Measurements from ENCODE around the gene RPL3. TPM values are rescaled to one million over a fixed set of nuclear protein-coding genes. Genes with fewer than 3 reads are reported as not detected.
A peak's percentile ranks its signal among the peaks of the same experiment; 100 is the strongest.

The RPL3 gene
- total and polyA plus RNA-seq, 2 of the 4 experiments (the other 2 are of a cell fraction), result 2,871 to 3,312 TPM

GRCh38 chr22:39349506-39349966, 30.1 kb upstream of the RPL3 start:
- Histone ChIP-seq H2AFZ (replicated peaks; ENCODE audit: low read length, poor library complexity) (peak overlapping the region; percentile 99), H3K27ac (ENCODE audit: insufficient read depth, low read length) (peak overlapping the region; percentile 54), H2BK5ac (ENCODE audit: low read depth, low read length, poor library complexity, severe bottlenecking) (no peak overlapping the region), H3K4ac (ENCODE audit: low read depth, low read length) (peak overlapping the region; percentile 87), H4K20me1 (ENCODE audit: insufficient read depth, low read length) (peaks cover 6% of the 10 kb centered on the region), H3K18ac (ENCODE audit: low read depth, low read length) (peak overlapping the region; percentile 61), H4K5ac (ENCODE audit: low read depth, low read length) (peak overlapping the region; percentile 88), H3K4me1 (ENCODE audit: control insufficient read depth, insufficient read depth, low read length) (peaks cover 15% of the 10 kb centered on the region), H3K4me3 (ENCODE audit: insufficient read depth, low read depth, low read length) (peak overlapping the region; percentile 80), H3K36me3 (ENCODE audit: control insufficient read depth, insufficient read depth, low read length) (no peaks in the 10 kb centered on the region), H3K9me3 (ENCODE audit: control insufficient read depth, insufficient read depth, low read length) (no peaks in the 10 kb centered on the region), H3K23ac (ENCODE audit: low read depth, low read length) (no peak overlapping the region), H2BK15ac (ENCODE audit: low read depth, low read length) (peak overlapping the region; percentile 56; the same call in 2 of the 3 replicates), H4K8ac (ENCODE audit: low read depth in 2 of 2, low read length in 2 of 2) (peak overlapping the region; percentile 63 to 83), H3K14ac (replicated peaks; ENCODE audit: low read depth, low read length) (peak overlapping the region; percentile 64; the same call in 1 of the 2 replicates), H2AK9ac (replicated peaks; ENCODE audit: low read depth, low read length, poor library complexity) (peak overlapping the region; percentile 67), H3K4me2 (ENCODE audit: low read depth, low read length) (peak overlapping the region; percentile 84), H3K9ac (ENCODE audit: low read depth, low read length) (peak overlapping the region; percentile 81), H3K79me1 (ENCODE audit: low read depth in 1 of 2, low read length in 2 of 2) (peaks cover 9 to 23% of the 10 kb centered on the region in 2 experiments; a peak in 3 of 4 replicates), H3K56ac (ENCODE audit: extremely low read depth, insufficient read depth, low read length) (peak overlapping the region; percentile 51; the same call in 1 of the 2 replicates), H3K27me3 (ENCODE audit: control insufficient read depth, insufficient read depth, low read length) (no peaks in the 10 kb centered on the region; the same call in 1 of the 2 replicates), H2BK20ac (ENCODE audit: low read depth, low read length) (no peak overlapping the region), H2BK120ac (ENCODE audit: low read depth, low read length) (peak overlapping the region; percentile 47; the same call in 1 of the 2 replicates), H2AK5ac (ENCODE audit: low read depth, low read length) (peak overlapping the region; percentile 54), H4K91ac (ENCODE audit: insufficient read depth, low read depth, low read length) (peak overlapping the region; percentile 70), H3K9me1 (ENCODE audit: insufficient read depth, low read length) (peaks cover 17% of the 10 kb centered on the region)
- dilution Hi-C loops (cut with HindIII; ENCODE audit: low sequenced_read_pairs, unreplicated experiment), result no loop called here
- BruUV-seq (replicated peaks), result no TSS peak
- CTCF ChIA-PET, result no interaction called here
- WGBS, 2 experiments (ENCODE audit: extremely low coverage in 2 of 2, insufficient read length in 1 of 2), result 1% methylated on average over 22 of the region's 57 CpGs; no CpG with 5 or more reads in 1 of the 2 experiments
- no peak for TF ChIP-seq MAFK (IDR thresholded peaks at IDR 0.05; ENCODE audit: low read depth, low read length)
- TF ChIP-seq MAZ (IDR thresholded peaks at IDR 0.05; ENCODE audit: borderline replicate concordance, low read depth, low read length), result peak; percentile 42; the same call in 1 of the 2 replicates
- ATAC-seq (ENCODE audit: low read depth) (peak; percentile 85), DNase-seq (no peak)
- in situ Hi-C loops (cut with MboI; ENCODE audit: low sequenced_read_pairs), result no loop called here
- POLR2A ChIA-PET (ENCODE audit: unreplicated experiment), result no interaction called here
- intact Hi-C loops (cut with micrococcal nuclease), result no loop called here

Measured in IMR-90 (cell line).